Panc1 (cell line): ENCODE data around the gene ABCD3. TPM values are rescaled to one million over a fixed set of nuclear protein-coding genes. Genes with fewer than 3 reads are reported as not detected.

Source experiments
- ATAC-seq: fragments of 200-7000 bp; cut with Tn5 transposase; 2 replicates; pipeline ENCODE4 v1.9.1; 2020; ENCODE audit warnings: mild to moderate bottlenecking, moderate library complexity
- BruUV-seq: library from RNA; stranded (reverse); fragments of 400-500 nt; replicated peaks from 2 replicates; lab custom pipeline; 2021; lab: Mats Ljungman, UMichigan
- CTCF ChIA-PET: fragments of 300-600 bp; sonication (Branson Sonifier 250); formaldehyde crosslinking; loops from one replicate; lab custom pipeline; 2022; ENCODE audit warnings: antibody characterized with exemption; lab: Charles Lee
- POLR2A ChIA-PET: fragments of 300-600 bp; sonication (Branson Sonifier 250); formaldehyde crosslinking; loops from one replicate; lab custom pipeline; 2022; ENCODE audit warnings: antibody characterized with exemption; lab: Charles Lee
- DNase-seq: peaks from one replicate; pipeline ENCODE4 v3.0.0-alpha.2; 2010; ENCODE audit warnings: low read depth, low spot score
- H3K27ac ChIP-seq: 2 replicates; pipeline ENCODE4 v1.5.1; 2011; ENCODE audit warnings: mild to moderate bottlenecking, low read length, inconsistent platforms
- H3K27me3 ChIP-seq: fragments of 200-500 bp; sonication (Bioruptor generic); 2 replicates; pipeline ENCODE4 v1.6.0; 2014; ENCODE audit warnings: low read length, inconsistent platforms; ENCODE audit not compliant: control insufficient read depth, insufficient read depth
- H3K36me3 ChIP-seq: fragments of 200-500 bp; sonication (Bioruptor generic); 2 replicates; pipeline ENCODE4 v1.5.1; 2014; ENCODE audit warnings: inconsistent platforms, mild to moderate bottlenecking, low read length, moderate library complexity; ENCODE audit not compliant: control insufficient read depth, insufficient read depth
- H3K4me1 ChIP-seq: 2 replicates; pipeline ENCODE4 v1.5.1; 2011; ENCODE audit warnings: inconsistent platforms, mild to moderate bottlenecking, low read length, moderate library complexity; ENCODE audit not compliant: control insufficient read depth, insufficient read depth
- H3K4me3 ChIP-seq, 2 experiments: 2 replicates each; pipeline ENCODE4 v1.5.1; 2011 to 2012; ENCODE audit warnings: low read depth in 2 of 2, low read length in 2 of 2, mild to moderate bottlenecking in 2 of 2, inconsistent platforms in 1 of 2, moderate library complexity in 1 of 2
- H3K9me3 ChIP-seq: fragments of 200-500 bp; sonication (Bioruptor generic); 2 replicates; pipeline ENCODE4 v1.5.1; 2014; ENCODE audit warnings: low read depth, mild to moderate bottlenecking, inconsistent platforms, low read length, moderate library complexity; ENCODE audit not compliant: control insufficient read depth, insufficient read depth
- CTCF ChIP-seq: fragments of 450-650 bp; IDR thresholded peaks from 2 replicates; pipeline ENCODE4 v1.5.1; 2017; ENCODE audit warnings: mild to moderate bottlenecking
- POLR2AphosphoS5 ChIP-seq: IDR thresholded peaks from 2 replicates; pipeline ENCODE4 v1.6.1; 2012; ENCODE audit warnings: mild to moderate bottlenecking, low read depth, low read length, moderate library complexity
- REST ChIP-seq, 2 experiments: IDR thresholded peaks; 2 replicates each; pipeline ENCODE4 v1.6.1; 2011 to 2012; ENCODE audit warnings: low read depth in 2 of 2, control low read depth in 1 of 2, low read length in 1 of 2, mild to moderate bottlenecking in 1 of 2, moderate library complexity in 1 of 2; ENCODE audit not compliant: insufficient read depth in 1 of 2
- SIN3A ChIP-seq: IDR thresholded peaks from 2 replicates; pipeline ENCODE4 v1.6.1; 2012; ENCODE audit warnings: low read depth, mild to moderate bottlenecking, low read length, moderate library complexity, borderline replicate concordance; ENCODE audit not compliant: insufficient read depth
- TCF7L2 ChIP-seq: IDR thresholded peaks from 2 replicates; pipeline ENCODE4 v1.6.1; 2011; ENCODE audit warnings: mild to moderate bottlenecking, low read depth, low read length, inconsistent platforms
- in situ Hi-C: cut with HindIII; loops from 2 replicates; pipeline ENCODE4 v1.10.0; 2016; ENCODE audit warnings: low sequenced_read_pairs, low pct_unique_long_range_greater_than_20kb
- intact Hi-C: fragments of 100-400 bp; cut with micrococcal nuclease; formaldehyde crosslinking; loops from one replicate; pipeline ENCODE4 v1.10.0; 2022; ENCODE audit not compliant: unreplicated experiment
- total RNA-seq: library from RNA; stranded (reverse); gene quantifications from one replicate; pipeline ENCODE4 v1.2.1, GENCODE V29; 2021; ENCODE audit not compliant: unreplicated experiment

ABCD3 gene
- total RNA-seq, 1 experiment from 2014 or later = 40.5 TPM

GRCh38 chr1:94379615-94380014 is 38.6 kb upstream of the ABCD3 start:
- peaks cover 3% of the 10 kb centered on the region; the same call in 1 of the 2 replicates for H3K4me1 ChIP-seq
- ChIA-PET POLR2A (no interaction called here), CTCF (no interaction called here)
- DNase-seq = no peak
- H3K36me3 ChIP-seq = no peaks in the 10 kb centered on the region
- intact Hi-C loops = no loop called here
- no peak overlapping the region for H3K4me3 ChIP-seq
- BruUV-seq = no TSS peak
- H3K27ac ChIP-seq = no peak overlapping the region
- H3K27me3 ChIP-seq = no peaks in the 10 kb centered on the region
- TF ChIP-seq POLR2AphosphoS5 (no peak), SIN3A (no peak), CTCF (no peak), REST (IDR thresholded peaks at IDR 0.05; ENCODE audit: insufficient read depth in 1 of 2, low read depth in 2 of 2, low read length in 1 of 2) (no peak), TCF7L2 (no peak)
- no peak for ATAC-seq
- in situ Hi-C loops = no loop called here
- no peaks in the 10 kb centered on the region for H3K9me3 ChIP-seq

- no peak overlapping the region for H3K4me3 ChIP-seq
- CTCF ChIA-PET = no interaction called here
- POLR2A ChIA-PET = interaction anchor here (0.7 kb wide), 1 partner anchor 232 kb away, joined by 3 read pairs; no protein-coding TSS in a partner anchor
- no peak for TF ChIP-seq TCF7L2
- no peak for TF ChIP-seq REST (IDR thresholded peaks at IDR 0.05; ENCODE audit: insufficient read depth in 1 of 2, low read depth in 2 of 2, low read length in 1 of 2)
- TF ChIP-seq SIN3A = no peak
- TF ChIP-seq POLR2AphosphoS5 = no peak
- TF ChIP-seq CTCF = no peak
- ATAC-seq (no peak), DNase-seq (no peak)
- in situ Hi-C loops = no loop called here
- peaks cover 3% of the 10 kb centered on the region; the same call in 1 of the 2 replicates for H3K4me1 ChIP-seq
- no TSS peak for BruUV-seq
- no peak overlapping the region for H3K27ac ChIP-seq
- H3K36me3 ChIP-seq = no peaks in the 10 kb centered on the region
- no peaks in the 10 kb centered on the region for H3K9me3 ChIP-seq
- intact Hi-C loops = no loop called here
- no peaks in the 10 kb centered on the region for H3K27me3 ChIP-seq
These were observed 36.0 kb upstream of the ABCD3 start for GRCh38 chr1:94382201-94382600.
